Kidney (tissue), 14 donors: Measurements from ENCODE around the gene CASTOR1. TPM values are rescaled to one million over a fixed set of nuclear protein-coding genes. Genes with fewer than 3 reads are reported as not detected.

Experiments
- DNase-seq, 5 donors: peaks; one replicate each; pipeline ENCODE4 v3.0.0-alpha.2; 2013 to 2020
- FAIRE-seq: peaks from 2 replicates; lab custom pipeline; 2012; peaks lifted over from hg19 to GRCh38; lab: Jason Lieb, UNC
- H3K27ac ChIP-seq, 2 donors: one replicate each; pipeline ENCODE4 v1.7.0; 2013; ENCODE audit warnings: low read depth in 2 of 2, low read length in 2 of 2, inconsistent platforms in 1 of 2
- H3K27me3 ChIP-seq: one replicate; pipeline ENCODE4 v1.7.1; 2013; ENCODE audit warnings: low read length, inconsistent platforms; ENCODE audit not compliant: control insufficient read depth, insufficient read depth
- H3K36me3 ChIP-seq, 3 donors: one replicate each; pipeline versions ENCODE4 v1.7.0 to v1.7.1; 2013; ENCODE audit warnings: low read length in 3 of 3, control low read depth in 1 of 3, inconsistent platforms in 1 of 3; ENCODE audit not compliant: insufficient read depth in 3 of 3, control insufficient read depth in 2 of 3
- H3K4me1 ChIP-seq, 3 donors: one replicate each; pipeline versions ENCODE4 v1.7.0 to v1.7.1; 2013; ENCODE audit warnings: low read length in 3 of 3, inconsistent platforms in 1 of 3, low read depth in 1 of 3; ENCODE audit not compliant: control insufficient read depth in 2 of 3, insufficient read depth in 2 of 3
- H3K4me3 ChIP-seq, 3 donors: one replicate each; pipeline versions ENCODE4 v1.7.0 to v1.8.1; 2013; ENCODE audit warnings: low read length in 3 of 3, control low read depth in 1 of 3, inconsistent platforms in 1 of 3
- H3K9ac ChIP-seq, 3 donors: one replicate each; pipeline versions ENCODE4 v1.7.0 to v1.7.1; 2013; ENCODE audit warnings: low read length in 3 of 3, control low read depth in 1 of 3, inconsistent platforms in 1 of 3
- H3K9me3 ChIP-seq, 3 donors: one replicate each; pipeline versions ENCODE4 v1.7.0 to v1.7.1; 2013; ENCODE audit warnings: low read length in 3 of 3, control low read depth in 1 of 3, inconsistent platforms in 1 of 3; ENCODE audit not compliant: control insufficient read depth in 2 of 3, insufficient read depth in 1 of 3
- CTCF ChIP-seq: IDR thresholded peaks from 3 replicates; pipeline ENCODE4 v1.5.1; 2012; ENCODE audit warnings: mild to moderate bottlenecking, moderate library complexity, borderline replicate concordance; ENCODE audit not compliant: insufficient read depth; ENCODE audit errors: extremely low read depth
- intact Hi-C: fragments of 100-400 bp; cut with DNase I; formaldehyde crosslinking; loops from one replicate; pipeline ENCODE4 v1.11.1; 2022
- polyA plus RNA-seq: library from polyadenylated mRNA; stranded (reverse); fragments of 350-450 nt; fragmentation: Illumina TruSeq; extraction: RNeasy Lipid Tissue Mini Kit (QIAGEN cat#74804); gene quantifications from one replicate; pipeline ENCODE4 v1.2.3, GENCODE V29; 2014; ENCODE audit warnings: low read depth, low replicate concordance; ENCODE audit not compliant: insufficient read depth
- total RNA-seq: library from RNA; stranded (reverse); fragmentation: NEBNext Ultra II Directional; extraction: Animal tissue kit (Norgen Biotek cat#: 25700); gene quantifications from one replicate; pipeline ENCODE4 v1.2.1, GENCODE V29; 2021
- donor health status: control.
- donor health status: control.
- donor health status: control.
- donor health status: control.
- donor health status: control.
- donor health status: DM: yes; HTN: yes; CAD: no.
- donor health status: Normal renal cell carcinoma (clear cell type).

Gene CASTOR1
- total and polyA plus RNA-seq, 2 donors from 2014 or later, result 16.5 to 71.7 TPM

GRCh38 chr22:30285846-30286200 is 3.5 kb downstream of the CASTOR1 start:
- no peak for DNase-seq
- H3K9me3 ChIP-seq, result no peaks in the 10 kb centered on the region
- H3K27me3 ChIP-seq, result no peaks in the 10 kb centered on the region
- H3K4me3 ChIP-seq, result no peak overlapping the region
- H3K4me1 ChIP-seq, result peaks cover 0 to 23% (median 23%) of the 10 kb centered on the region in 3 donors
- H3K36me3 ChIP-seq, result peaks cover 0 to 15% (median 3%) of the 10 kb centered on the region in 3 donors
- no peak overlapping the region for H3K27ac ChIP-seq
- no peak for TF ChIP-seq CTCF
- no peak overlapping the region for H3K9ac ChIP-seq
- no peak for FAIRE-seq
- intact Hi-C loops, result no loop called here

GRCh38 chr22:30285176-30285845 is 4.0 kb downstream of the CASTOR1 start:
- intact Hi-C loops, result no loop called here
- no peaks in the 10 kb centered on the region for H3K9me3 ChIP-seq
- no peaks in the 10 kb centered on the region for H3K27me3 ChIP-seq
- H3K4me1 ChIP-seq, result peaks cover 0 to 18% (median 18%) of the 10 kb centered on the region in 3 donors
- DNase-seq (no peak), FAIRE-seq (no peak)
- no peak overlapping the region for H3K9ac ChIP-seq
- no peak overlapping the region for H3K4me3 ChIP-seq
- TF ChIP-seq CTCF, result no peak
- no peak overlapping the region for H3K27ac ChIP-seq
- peaks cover 0 to 15% (median 3%) of the 10 kb centered on the region in 3 donors for H3K36me3 ChIP-seq

GRCh38 chr22:30284666-30285065 is 4.6 kb downstream of the CASTOR1 start:
- peaks cover 0 to 13% (median 12%) of the 10 kb centered on the region in 3 donors for H3K4me1 ChIP-seq
- no peaks in the 10 kb centered on the region for H3K9me3 ChIP-seq
- no peak for DNase-seq
- no peak for TF ChIP-seq CTCF
- no peaks in the 10 kb centered on the region for H3K27me3 ChIP-seq
- H3K36me3 ChIP-seq, result peaks cover 0 to 15% (median 3%) of the 10 kb centered on the region in 3 donors
- no peak overlapping the region for H3K9ac ChIP-seq
- H3K27ac ChIP-seq, result no peak overlapping the region
- H3K4me3 ChIP-seq, result no peak overlapping the region
- no peak for FAIRE-seq
- intact Hi-C loops, result no loop called here
